8988T (cell line): ENCODE data around the gene RAB1A.
"Not testable (repeated sequence)": the region's sequence is repeated elsewhere in the genome, so short reads cannot be mapped to it uniquely, and the experiment has no call there.

Experiments
- DNase-seq: peaks from one replicate; pipeline ENCODE4 v3.0.0; 2011

RAB1A gene

DNA sequence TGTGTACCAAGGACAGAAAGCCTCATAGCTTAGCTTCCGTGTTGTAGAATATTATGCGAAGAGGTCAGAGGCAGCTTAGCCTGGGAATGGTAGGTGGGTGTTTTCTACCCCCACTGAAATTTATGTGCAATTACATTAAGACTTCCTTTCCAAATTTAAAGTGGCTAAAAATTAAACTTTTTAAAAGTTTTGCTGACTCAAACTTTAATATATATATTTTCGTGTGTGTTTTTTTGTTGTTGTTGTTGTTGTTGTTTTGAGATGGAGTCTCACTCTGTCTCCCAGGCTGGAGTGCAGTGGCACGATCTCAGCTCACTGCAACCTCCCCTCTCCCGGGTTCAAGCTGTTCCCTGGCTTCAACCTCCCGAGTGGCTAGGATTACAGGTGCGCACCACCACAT lies 4.3 kb upstream of the RAB1A start:
- no peak for DNase-seq

DNA sequence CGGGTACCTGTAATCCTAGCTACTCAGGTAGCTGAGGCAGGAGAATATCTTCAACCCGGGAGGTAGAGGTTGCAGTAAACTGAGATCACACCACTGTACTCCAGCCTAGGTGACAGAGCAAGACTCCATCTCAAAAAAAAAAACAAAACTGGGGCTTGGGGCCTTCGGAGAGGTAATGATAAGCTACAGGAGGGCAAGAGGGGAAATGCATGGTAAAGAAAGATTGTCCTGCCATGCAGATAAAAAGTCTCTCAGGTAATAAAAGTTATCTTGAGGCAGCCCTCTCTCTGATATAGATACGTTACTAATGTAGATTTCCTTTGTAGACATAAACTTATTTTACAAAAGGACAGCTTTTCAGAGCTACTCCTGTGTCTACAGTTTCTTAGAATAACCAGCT lies 3.7 kb upstream of the RAB1A start:
- no peak for DNase-seq

GRCh38 chr2:65132930-65133329 lies 3.0 kb upstream of the RAB1A start:
- DNase-seq: not testable (repeated sequence)

- no peak for DNase-seq
These were observed 814 bp upstream of the RAB1A start for GRCh38 chr2:65130664-65131175.

DNA sequence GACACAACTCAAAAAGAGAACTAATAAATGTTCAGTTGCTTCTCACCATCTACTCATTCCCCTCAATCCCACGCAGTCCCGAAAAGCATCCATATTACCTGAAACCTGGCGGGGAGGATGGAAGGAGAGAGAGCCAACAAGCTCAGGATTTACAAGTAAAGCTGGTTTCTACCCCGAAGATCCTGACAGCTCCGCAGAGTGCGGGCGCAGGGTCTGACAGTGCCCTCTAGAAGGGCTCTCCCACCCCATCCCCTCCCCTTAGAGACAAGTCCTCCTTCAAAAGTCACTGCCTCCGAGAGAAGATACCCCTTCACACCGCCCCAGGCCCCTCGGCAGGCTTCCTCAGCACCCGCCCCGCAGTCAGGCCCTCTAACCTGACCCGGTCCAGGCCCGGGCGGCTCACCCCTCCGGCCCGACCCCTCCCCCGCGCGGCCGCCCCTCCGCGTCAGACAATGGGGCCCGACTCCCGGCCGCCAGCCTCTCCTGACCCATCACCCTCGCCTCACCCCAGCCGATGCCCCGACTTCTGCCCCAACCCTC lies 550 bp downstream of the RAB1A start:
- DNase-seq: no peak

DNA sequence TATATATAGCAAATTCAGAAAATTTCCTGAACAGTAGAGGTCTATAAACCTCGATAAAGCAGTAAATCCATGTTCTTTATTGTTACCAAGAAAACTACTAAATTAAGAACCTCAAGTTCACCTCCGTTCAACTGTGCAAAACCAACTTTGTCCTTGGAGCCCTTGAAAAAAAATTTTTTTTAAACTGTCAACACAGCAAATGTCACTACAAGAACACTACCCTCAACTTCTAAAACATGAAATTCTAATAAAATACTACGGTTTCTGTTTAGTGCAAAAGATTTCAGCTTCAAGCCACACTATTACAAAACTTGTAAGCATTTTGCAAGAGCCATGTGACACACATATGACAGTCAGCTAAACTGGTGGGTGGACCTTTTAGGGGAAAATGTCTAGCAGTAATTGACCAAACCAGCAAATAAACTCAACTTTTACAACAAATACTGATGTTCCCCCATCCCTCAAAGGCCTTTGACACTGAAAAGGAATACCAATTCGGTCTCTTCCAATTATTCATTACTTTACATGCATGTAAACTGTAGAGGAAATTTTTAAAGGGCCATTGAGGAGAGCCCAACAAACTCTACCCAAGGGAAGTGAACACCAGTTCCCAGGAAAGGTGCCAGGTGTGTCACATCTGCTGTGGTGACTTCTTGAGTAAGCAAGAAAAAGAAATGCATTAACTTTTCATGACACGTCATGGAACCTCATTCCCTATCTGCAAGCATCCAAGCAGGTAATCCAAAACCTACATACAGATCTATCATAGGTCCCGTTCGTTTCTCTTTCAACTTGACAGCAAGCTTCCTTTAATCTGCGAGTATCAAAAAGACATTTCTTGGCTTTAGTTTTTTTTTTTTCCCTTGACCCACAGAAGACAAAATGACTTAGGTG lies 1.4 kb downstream of the RAB1A start:
- no peak for DNase-seq

DNA sequence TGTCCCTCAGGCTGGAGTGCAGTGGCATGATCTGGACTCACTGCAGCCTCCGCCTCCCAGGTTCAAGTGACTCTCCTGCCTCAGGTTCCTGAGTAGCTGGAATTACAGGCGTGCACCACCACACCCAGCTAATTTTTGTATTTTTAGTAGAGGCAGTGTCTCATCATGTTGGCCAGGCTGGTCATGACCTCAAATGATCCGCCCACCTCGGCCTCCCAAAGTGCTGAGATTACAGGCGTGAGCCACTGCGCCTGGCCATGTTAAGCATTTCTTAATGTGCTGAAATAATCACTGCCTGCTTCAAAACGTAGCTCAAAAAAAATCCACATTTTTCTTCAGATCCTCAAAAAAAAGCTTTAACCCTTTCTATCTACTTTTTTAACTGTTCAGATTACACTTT lies 4.4 kb downstream of the RAB1A start:
- DNase-seq: not testable (repeated sequence)

GRCh38 chr2:65122313-65122712 lies 7.6 kb downstream of the RAB1A start:
- no peak for DNase-seq

GRCh38 chr2:65120990-65121693 lies 8.8 kb downstream of the RAB1A start:
- DNase-seq: no peak

- no peak for DNase-seq
These were observed 13.3 kb downstream of the RAB1A start for GRCh38 chr2:65116645-65117044.

GRCh38 chr2:65114921-65115320 lies 15.0 kb downstream of the RAB1A start:
- no peak for DNase-seq

DNA sequence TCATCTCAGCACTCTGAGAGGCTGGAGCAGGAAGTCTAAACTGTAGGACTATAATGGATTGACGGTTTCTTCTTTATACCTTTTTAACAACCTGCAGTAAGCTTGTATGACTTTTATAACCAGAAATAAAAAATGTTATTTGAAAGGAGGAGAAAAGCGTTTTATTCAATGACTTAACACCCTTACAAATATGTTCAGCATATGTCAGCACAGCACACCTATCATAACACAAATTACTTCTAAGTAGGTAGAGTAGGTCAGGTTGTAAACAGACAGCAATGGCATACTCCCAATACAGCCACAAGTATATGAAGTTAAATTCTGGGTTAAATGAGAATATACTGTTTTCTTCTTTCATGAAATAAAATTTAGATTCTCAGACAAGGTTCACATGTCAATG lies 16.1 kb downstream of the RAB1A start:
- no peak for DNase-seq

- DNase-seq: no peak
These were observed 16.7 kb downstream of the RAB1A start for GRCh38 chr2:65113229-65113628.

GRCh38 chr2:65112633-65113032 lies 17.3 kb downstream of the RAB1A start:
- no peak for DNase-seq

DNA sequence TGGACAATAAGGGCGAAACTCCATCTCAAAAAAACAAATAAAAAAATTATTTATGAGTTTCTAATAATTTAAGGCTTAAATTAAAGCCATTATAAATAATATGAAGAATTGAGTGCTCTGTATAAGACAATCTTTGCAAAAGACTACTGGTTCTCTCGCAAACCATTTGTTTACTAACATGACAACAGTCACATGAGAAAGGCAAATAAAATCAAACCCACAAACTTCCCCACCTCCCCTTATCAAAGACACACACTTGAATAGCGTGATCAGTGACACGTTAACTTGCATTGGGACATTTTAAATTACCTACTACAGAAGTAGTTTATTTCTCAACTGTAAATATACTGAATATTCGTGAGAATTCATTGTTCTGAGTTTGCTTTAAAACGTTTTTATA lies 21.1 kb downstream of the RAB1A start:
- no peak for DNase-seq

GRCh38 chr2:65107530-65107929 lies 22.4 kb downstream of the RAB1A start:
- DNase-seq: no peak

GRCh38 chr2:65103013-65103715 lies 26.7 kb downstream of the RAB1A start:
- DNase-seq: no peak

GRCh38 chr2:65101071-65101470 lies 28.8 kb downstream of the RAB1A start:
- no peak for DNase-seq

GRCh38 chr2:65098741-65099140 lies 31.2 kb downstream of the RAB1A start:
- DNase-seq: no peak

- DNase-seq: no peak
These were observed 32.1 kb downstream of the RAB1A start for GRCh38 chr2:65097844-65098243.

GRCh38 chr2:65096948-65097347 lies 33.0 kb downstream of the RAB1A start:
- no peak for DNase-seq

- no peak for DNase-seq
These were observed 36.7 kb downstream of the RAB1A start for GRCh38 chr2:65093211-65093610.

- DNase-seq: no peak
These were observed 37.1 kb downstream of the RAB1A start for GRCh38 chr2:65092791-65093190.
